ENCODE results near the gene SCGB2B2.
"Not testable (repeated sequence)": the region's sequence is repeated elsewhere in the genome, so short reads cannot be mapped to it uniquely, and the experiment has no call there.

Gene SCGB2B2
- 0.39 to 1.6 (median 0.54) reads per million in 4 donors for total RNA-seq

DNA sequence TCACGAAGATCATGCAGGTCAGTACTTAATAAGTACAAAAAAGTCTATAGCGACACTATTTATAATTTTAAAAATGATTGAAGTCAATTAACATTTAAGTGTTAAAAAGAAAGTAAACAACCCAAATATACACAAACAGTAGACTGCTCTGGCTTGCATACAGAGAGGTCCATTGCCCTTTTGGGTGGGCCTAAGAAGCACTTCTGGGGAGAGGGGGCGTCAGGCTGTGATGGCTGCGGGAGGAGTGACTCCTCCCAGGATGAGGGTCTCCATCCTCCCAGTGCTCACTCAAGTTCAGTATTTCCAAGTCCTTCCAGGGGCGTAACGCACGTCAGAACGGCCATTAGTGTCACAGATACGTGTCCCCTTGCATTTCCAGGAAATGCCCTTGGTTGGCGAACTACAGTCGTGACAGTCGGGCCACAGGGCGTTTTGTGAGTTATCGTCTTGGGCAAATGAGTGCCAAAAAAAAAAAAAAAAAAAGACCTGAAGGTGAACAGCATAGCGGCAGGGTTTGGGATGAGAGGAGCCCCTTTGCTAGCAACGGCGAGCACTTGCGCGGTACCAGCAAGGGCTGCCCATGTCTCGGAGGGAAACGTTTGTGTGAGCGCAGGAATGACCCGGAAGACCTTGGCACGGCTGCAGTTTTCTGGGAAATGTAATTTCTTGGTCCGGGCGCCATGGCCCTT is at the start of gene SCGB2B2:
SCGB2B2 (minus strand) TSS at position 463 of the 689 bp plus-strand sequence. CDS start 82,596 bp downstream, outside the sequence.
- peak; percentile 53 to 92 (median 69) for DNase-seq

DNA sequence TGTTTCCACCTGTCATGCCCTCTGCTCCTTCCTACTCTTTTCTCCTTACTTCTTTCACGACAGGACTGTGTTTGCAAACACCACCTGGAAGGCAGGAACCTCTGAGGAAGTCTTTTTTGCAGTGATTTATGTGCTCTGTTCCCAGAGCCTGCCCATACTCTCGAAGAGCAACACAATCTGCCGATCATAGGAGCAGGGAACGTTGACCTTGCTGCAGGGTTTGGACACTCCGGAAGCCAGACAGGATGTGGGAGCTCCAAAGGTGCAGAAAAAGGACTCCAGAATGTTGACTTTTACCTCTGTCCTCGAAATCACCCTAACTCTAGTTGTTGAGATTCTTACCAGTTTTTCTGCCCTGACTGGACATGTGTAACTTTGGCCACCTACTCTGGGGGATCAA is 48.4 kb upstream of the SCGB2B2 start:
- no peak for DNase-seq

DNA sequence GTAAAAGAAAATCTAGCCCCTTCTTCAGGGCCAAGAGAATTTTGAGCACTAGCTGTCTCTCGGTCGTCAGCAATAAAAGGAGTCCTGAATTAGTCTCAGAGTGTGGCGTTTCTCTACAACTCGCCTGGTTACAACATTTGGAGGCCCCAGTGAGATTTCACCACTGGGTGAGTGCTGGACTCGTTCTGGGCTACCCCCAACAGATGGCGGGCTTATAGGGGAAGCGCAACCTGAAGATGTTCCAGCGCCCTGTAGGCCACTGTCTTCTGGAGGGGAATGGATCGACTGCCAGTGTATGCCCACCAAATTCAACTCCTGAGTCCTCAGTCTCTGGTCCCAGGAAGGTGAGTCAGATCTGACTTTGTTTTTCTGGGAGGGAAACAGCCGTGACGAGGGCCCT is 45.4 kb upstream of the SCGB2B2 start:
- no peak for DNase-seq

DNA sequence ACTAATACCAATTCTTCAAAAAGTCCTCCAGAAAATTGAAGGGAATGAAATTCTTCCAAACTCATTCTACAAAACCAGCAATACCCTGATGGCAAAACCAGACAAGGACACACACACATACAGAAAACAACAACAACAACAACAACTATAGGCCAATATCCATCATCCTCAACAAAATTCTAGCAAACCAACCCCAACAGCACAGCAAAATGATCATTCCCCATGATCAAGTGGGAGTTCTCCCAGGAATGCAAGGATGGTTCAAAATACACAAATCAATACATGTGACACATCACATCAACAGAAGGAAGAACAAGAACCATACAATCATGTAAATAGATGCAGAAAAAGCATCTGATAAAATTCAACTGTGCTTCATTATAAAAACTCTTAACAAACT is 38.4 kb upstream of the SCGB2B2 start:
- no peak for DNase-seq

GRCh38 chr19:34713262-34713637 is 36.3 kb upstream of the SCGB2B2 start:
- no peak for DNase-seq

DNA sequence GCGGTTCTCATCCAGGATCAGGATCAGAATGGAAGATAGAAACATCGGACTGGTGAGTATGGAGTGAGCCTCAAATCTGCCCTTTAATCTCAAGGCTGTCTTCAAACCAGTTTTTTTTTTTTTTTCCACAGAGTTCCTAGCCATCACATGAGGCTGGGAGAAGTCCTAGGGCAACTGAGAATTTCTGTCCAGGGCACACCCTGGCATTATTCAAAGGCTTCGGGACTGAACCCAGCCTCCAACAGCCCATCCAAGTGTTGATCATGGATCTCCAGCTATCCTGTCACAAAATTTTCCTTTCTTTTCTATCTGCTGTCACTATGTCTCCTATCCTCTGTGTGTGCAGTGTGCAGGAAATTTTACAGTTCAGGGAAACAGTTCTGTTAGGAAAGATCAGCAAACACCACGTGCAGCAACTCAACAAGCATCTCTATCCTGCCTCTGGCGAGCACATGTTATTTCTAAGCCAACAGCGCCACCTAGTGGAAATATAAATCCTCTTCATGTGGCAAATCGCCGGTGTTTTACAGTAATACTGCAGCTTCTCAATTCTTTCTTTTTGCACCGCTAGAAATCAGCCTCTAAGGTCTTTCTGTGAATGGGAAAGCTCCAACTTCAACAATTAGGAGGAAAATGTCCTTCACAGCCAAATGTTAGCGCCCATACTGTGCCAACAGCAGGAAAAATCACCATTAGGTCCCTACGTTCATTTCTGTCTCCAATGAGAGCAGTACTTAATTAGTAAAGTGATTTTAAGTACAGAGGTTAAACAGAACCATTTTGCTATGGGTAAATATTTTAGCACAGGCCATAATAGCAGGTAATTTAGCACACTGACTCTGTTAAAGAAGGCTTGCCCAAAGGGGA is 35.7 kb upstream of the SCGB2B2 start:
- DNase-seq: peak in 4 of 5 donors; percentile 32 to 66 (median 56)

- DNase-seq: no peak
Measured at GRCh38 chr19:34711890-34712289, 34.9 kb upstream of the SCGB2B2 start.

GRCh38 chr19:34707661-34708060 is 30.7 kb upstream of the SCGB2B2 start:
- no peak for DNase-seq

GRCh38 chr19:34692549-34692948 is 15.6 kb upstream of the SCGB2B2 start:
- DNase-seq: no peak

- DNase-seq: no peak
Measured at GRCh38 chr19:34690372-34690771, 13.4 kb upstream of the SCGB2B2 start.

DNA sequence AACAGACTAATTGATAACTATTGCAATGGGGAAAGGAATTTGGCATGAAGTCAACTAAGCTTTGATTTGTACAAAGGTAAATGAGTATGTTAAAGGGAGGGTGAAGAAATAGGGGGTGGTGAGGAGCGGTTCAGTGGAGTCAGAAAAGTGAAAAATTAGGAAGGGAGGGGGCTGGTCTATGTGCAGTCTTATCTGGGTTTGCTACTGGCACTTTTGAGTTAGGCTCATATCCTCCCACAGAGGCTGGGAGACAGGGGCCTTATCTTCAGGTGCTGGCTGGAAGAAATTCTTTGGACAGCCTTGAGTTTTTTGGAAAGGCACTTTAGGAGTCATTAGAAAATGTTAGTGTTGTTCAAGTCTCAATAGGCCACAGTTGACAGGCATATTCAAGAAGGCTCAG is 11.6 kb upstream of the SCGB2B2 start:
- DNase-seq: no peak

DNA sequence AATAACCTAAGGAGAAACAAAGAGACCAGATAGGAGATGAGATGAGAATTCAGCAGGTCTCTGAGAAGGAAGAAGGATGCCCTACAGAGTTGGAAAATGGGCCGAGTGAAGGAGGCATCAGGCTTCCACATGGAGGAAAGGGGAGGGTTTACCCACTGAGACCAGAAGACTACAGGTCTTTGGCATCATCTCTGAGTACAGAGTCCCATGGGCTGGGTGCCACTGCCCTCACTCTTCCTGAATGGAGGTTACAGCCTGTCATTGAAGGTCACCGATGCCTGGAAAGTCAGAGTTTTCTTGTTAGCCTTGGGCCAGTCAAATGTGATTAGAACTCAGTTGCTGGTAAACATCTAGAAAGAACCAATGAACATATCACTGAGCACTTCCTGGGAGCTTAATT is 10.4 kb upstream of the SCGB2B2 start:
- no peak for DNase-seq

- DNase-seq: no peak
Measured at GRCh38 chr19:34686455-34686854, 9.5 kb upstream of the SCGB2B2 start.

GRCh38 chr19:34685266-34685665 is 8.3 kb upstream of the SCGB2B2 start:
- DNase-seq: not testable (repeated sequence)

DNA sequence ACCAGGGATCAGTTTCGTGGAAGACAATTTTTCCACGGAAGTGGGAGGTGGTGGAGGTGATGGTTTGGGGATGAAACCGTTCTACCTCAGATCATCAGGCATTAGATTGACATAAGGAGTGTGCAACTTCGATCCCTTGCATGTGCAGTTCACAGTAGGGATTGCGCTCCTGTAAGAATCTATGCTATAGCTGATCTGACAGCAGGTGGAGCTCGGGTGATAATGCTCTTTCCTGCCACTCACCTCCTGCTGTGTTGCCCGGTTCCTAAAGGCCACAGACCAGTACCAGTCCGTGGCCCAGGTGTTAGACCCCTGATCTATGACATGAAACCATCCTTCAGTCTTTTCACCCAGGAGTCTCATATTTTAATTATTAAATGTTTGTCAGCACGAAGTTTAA is 4.5 kb upstream of the SCGB2B2 start:
- no peak for DNase-seq

DNA sequence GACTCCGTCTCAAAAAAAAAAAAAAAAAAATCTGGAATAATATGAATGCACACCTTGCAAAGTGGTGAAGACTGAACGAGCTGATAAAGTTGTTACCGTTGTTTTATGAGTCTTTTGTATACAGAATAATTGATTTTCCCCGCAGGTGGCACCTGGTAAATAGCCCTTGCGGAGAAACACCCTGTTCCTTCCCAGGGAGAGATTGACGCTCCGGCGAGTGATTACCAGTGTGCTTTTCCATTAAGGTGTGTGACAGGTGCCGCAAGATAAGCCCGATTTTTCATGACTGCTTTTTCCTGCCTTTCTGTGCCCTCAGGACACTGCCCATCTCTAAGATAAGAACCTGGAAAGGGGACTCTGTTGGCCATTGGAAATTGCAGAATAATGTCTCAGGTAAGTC is 1.5 kb upstream of the SCGB2B2 start:
- no peak for DNase-seq

DNA sequence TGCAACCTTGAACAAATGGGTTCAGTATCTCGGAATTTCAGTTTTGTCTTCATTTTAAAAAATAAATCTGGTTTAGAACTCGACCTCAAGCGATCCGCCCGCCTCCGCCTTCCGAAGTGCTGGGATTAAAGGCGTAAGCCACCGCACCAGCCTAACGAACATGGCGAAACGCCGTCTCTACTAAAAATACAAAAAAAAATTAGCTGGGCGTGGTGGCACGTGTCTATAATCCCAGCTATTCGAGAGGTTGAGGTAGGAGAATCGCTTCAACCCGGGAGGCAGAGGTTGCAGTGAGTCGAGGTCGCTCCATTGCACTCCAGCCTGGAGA is 1.1 kb upstream of the SCGB2B2 start:
- DNase-seq: no peak

GRCh38 chr19:34677386-34678084 is 576 bp upstream of the SCGB2B2 start, which contains the start of gene ZNF302:
Gene ZNF302 (plus strand): TSS chr19:34677678. CDS start chr19:34678805, 1,127 bp downstream.
- peak; percentile 79 to 98 (median 89) for DNase-seq

- no peak for DNase-seq
Measured at GRCh38 chr19:34675919-34676318, 1.0 kb downstream of the SCGB2B2 start.

GRCh38 chr19:34675250-34675649 is 1.7 kb downstream of the SCGB2B2 start:
- DNase-seq: no peak

DNA sequence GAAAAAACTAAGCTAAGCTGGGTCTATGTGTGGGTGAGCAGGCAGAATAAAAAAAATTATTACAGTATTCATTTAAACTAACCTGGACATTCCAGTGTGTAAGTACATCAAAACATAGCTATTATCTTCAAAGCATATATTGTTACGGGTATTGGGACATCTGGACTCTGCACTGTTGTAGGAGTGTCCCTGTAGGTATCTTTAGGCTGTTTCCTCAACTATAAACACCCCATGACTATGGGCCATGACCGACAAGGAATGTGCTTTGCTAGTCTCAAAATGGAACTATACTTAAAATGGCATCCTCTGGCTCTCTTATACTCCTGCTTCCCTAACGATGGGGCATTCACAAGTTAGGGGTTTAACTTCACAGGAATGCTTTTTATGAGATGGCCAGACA is 3.4 kb downstream of the SCGB2B2 start:
- no peak for DNase-seq

DNA sequence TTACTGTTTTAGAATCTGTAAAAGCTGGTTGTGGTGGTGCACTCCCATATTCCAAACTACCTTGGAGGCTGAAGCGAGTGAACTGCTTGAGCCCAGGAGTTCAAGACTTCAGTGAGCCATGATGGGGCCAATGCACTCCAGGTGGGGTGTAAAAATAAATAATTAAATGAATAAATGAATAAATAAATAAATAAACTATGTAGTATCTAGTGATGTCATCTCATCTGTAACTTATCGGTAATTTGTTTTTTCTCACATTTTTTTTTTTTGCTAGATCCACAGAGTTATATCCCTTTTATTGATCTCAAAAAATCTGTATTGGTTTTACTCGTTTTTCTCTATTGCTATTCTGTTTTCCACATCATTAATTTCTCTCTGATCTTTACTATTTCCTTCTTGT is 5.0 kb downstream of the SCGB2B2 start:
- no peak for DNase-seq

DNA sequence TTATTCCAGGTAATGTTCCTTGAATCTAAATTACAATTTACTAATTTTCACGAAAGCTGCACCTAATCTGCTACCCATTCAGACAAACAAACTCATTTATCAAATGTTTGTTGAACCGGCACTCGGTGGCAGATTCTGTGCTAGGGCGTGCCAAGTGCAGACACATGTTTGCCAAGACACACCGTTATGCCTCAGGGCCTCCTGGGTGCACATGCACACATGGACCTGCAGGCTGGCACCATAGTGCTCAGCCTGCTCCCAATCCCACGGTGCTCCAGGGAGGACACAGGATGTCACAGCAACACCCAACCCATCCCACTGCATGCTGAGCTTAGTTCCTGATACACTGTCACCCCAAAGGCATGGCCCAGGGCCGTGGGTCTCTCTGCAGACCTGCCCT is 7.7 kb downstream of the SCGB2B2 start:
- no peak for DNase-seq

DNA sequence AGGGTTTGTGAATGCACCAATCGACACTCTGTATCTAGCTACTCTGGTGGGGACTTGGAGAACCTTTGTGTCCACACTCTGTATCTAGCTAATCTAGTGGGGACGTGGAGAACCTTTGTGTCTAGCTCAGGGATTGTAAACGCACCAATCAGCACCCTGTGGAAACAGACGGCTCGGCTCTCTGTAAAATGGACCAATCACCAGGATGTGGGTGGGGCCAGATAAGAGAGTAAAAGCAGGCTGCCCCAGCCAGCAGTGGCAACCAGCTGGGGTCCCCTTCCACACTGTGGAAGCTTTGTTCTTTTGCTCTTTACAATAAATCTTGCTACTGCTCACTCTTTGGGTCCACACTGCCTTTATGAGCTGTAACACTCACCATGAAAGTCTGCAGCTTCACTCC is 8.3 kb downstream of the SCGB2B2 start:
- DNase-seq: not testable (repeated sequence)
